Type B pancreatic cell (in vitro differentiated cells): ENCODE measurements around the gene CEP350. TPM values are rescaled to one million over a fixed set of nuclear protein-coding genes. Genes with fewer than 3 reads are reported as not detected.
A peak's percentile ranks its signal among the peaks of the same experiment; 100 is the strongest.

Experiments used
- DNase-seq: peaks from one replicate; pipeline ENCODE4 v3.0.0; 2021; ENCODE audit warnings: mixed read lengths; ENCODE audit not compliant: unreplicated experiment; ENCODE audit errors: extremely low spot score
- H3K27ac Mint-ChIP-seq: 2 replicates; pipeline ENCODE4 v1.8.0; 2021; ENCODE audit warnings: mild to moderate bottlenecking, mixed read lengths
- H3K27me3 Mint-ChIP-seq: 2 replicates; pipeline ENCODE4 v1.8.0; 2021; ENCODE audit warnings: mixed read lengths
- H3K36me3 Mint-ChIP-seq: 2 replicates; pipeline ENCODE4 v1.8.0; 2021; ENCODE audit warnings: mixed read lengths
- H3K4me1 Mint-ChIP-seq: one replicate; pipeline ENCODE4 v1.8.0; 2021; ENCODE audit warnings: mixed read lengths; ENCODE audit not compliant: unreplicated experiment
- H3K4me3 Mint-ChIP-seq: 2 replicates; pipeline ENCODE4 v1.8.0; 2021; ENCODE audit warnings: mild to moderate bottlenecking, mixed read lengths
- H3K9me3 Mint-ChIP-seq: 2 replicates; pipeline ENCODE4 v1.8.0; 2021; ENCODE audit warnings: mixed read lengths
- CTCF ChIP-seq: fragments of 200-600 bp; sonication (generic); conservative IDR thresholded peaks from 2 replicates; pipeline ENCODE4 v1.5.0; 2021; ENCODE audit warnings: antibody characterized with exemption, mild to moderate bottlenecking
- total RNA-seq: library from RNA; stranded (reverse); gene quantifications from 2 replicates; pipeline ENCODE4 v1.2.1, GENCODE V29; 2021; ENCODE audit warnings: low replicate concordance

CEP350 gene
- total RNA-seq, 1 donor from 2014 or later = 41.5 TPM

DNA sequence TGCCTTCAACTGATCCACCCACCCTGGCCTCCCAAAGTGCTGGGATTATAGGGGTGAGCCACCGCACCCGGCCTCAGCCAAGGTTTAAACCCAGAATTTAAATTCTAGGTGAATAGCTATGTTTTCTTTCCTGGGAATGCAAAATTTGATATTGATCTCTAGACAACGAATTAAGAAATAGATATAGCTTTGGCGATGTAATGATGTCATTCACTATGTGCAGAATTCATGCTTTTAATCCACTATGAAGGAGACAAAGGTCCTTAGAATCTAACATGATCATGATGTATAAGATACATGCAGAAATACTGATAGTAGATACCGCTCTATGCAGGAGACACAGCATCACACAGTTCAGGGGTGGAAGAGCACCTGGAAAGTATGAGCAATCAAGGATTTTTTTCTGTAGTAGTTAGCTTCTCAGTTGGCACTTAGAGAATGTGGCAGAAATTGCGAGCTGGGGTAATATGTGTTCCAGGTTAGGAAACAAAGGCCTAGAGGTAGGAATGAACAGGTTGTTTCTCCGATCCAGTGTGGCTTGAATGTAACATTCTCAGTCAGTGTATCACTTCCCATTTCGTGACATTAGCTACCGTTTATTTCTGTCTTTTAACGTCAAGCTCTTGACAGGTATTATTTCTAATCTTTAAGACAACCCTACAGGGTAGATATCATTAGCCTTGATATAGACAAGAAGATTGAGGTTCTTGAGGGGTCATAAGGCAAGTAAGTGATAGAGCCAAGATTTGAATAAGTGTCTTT lies 3.0 kb upstream of the CEP350 start:
- no peaks in the 10 kb centered on the region for H3K36me3 Mint-ChIP-seq
- no peaks in the 10 kb centered on the region for H3K27me3 Mint-ChIP-seq
- H3K4me1 Mint-ChIP-seq = peaks cover 6% of the 10 kb centered on the region
- H3K4me3 Mint-ChIP-seq = peak overlapping the region; percentile 31
- TF ChIP-seq CTCF = no peak
- no peak for DNase-seq
- H3K9me3 Mint-ChIP-seq = no peaks in the 10 kb centered on the region
- no peak overlapping the region for H3K27ac Mint-ChIP-seq

- no peak for TF ChIP-seq CTCF
- peaks cover 6% of the 10 kb centered on the region for H3K4me1 Mint-ChIP-seq
Observed at GRCh38 chr1:179952186-179952585, 2.4 kb upstream of the CEP350 start.

DNA sequence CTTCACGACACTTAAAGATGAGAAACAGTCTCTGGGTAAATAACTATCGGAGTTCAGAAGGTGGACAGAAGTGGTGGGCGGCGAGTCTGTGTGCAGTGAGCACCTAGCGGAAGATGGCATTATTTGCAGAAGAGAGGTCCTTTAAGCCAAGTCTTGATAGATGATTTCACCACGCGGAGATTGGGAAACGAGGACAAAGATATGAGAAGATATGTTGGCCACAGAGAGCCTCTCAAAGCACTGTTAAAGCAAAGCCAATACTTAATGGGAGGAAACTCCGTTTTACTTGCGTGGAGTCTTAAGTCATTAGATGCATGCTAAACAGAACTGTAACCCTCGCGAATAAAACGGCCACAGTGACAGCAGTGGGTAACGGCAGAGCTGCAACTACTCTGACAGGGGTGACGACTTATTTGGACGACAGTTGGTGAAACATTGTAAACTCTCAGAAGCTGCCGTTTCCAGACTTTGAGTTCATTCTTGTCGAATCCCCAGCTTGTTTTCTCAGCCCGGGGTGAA lies 577 bp upstream of the CEP350 start:
- Mint-ChIP-seq H3K4me3 (peak overlapping the region; percentile 90), H3K27ac (peak overlapping the region; percentile 87), H3K9me3 (no peaks in the 10 kb centered on the region), H3K27me3 (no peaks in the 10 kb centered on the region), H3K36me3 (no peaks in the 10 kb centered on the region), H3K4me1 (peaks cover 6% of the 10 kb centered on the region)
- peak; percentile 62 for TF ChIP-seq CTCF
- no peak for DNase-seq

More at GRCh38 chr1:179952186-179952585, 2.4 kb upstream of the CEP350 start:
- no peaks in the 10 kb centered on the region for H3K36me3 Mint-ChIP-seq
- H3K4me3 Mint-ChIP-seq = peak overlapping the region; percentile 31
- no peaks in the 10 kb centered on the region for H3K27me3 Mint-ChIP-seq
- H3K27ac Mint-ChIP-seq = no peak overlapping the region
- no peak for DNase-seq
- no peaks in the 10 kb centered on the region for H3K9me3 Mint-ChIP-seq

DNA sequence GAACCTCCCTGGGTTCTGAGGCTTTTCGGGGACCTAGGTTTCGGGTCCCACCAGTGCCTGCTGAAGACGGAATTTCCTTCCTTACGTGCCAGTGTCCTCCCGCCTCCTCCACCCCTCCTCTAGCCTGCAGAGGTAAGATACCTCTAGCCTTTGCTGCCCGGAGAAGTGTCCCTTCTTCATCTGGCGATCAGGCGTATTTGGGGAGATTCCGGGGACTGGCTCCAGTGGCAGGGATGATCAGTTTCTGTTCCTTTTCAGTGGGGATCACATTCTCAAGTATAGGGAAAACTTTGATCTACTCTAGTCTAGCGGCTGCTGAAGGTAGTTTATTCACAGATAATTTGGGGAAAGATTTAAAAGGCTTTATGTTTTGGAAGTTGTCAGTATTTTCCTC lies 674 bp downstream of the CEP350 start:
- peak; percentile 24 for TF ChIP-seq CTCF
- H3K27me3 Mint-ChIP-seq = no peaks in the 10 kb centered on the region
- DNase-seq = no peak
- peak overlapping the region; percentile 90 for H3K4me3 Mint-ChIP-seq
- peaks cover 6% of the 10 kb centered on the region for H3K4me1 Mint-ChIP-seq
- no peaks in the 10 kb centered on the region for H3K36me3 Mint-ChIP-seq
- H3K27ac Mint-ChIP-seq = peak overlapping the region; percentile 90
- H3K9me3 Mint-ChIP-seq = no peaks in the 10 kb centered on the region

DNA sequence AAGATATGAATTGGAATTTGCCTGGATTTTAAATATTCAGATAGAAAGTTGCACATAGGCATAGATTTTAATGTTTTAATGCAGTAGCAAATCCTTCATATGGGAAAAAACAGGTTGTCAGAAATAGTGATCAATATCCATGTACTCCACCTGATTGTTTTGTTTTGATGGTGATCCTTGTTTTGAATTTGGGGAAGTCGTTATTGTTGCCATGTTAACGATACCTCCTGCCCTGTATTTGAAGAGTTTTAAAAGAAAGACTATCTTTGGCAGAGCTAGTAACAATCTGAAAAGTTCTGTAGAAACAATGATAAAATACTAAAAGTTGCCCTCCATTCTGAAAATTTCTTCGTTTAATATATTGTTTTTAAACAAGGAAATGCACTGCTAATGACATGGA lies 1.1 kb downstream of the CEP350 start:
- peak overlapping the region; percentile 90 for H3K27ac Mint-ChIP-seq
- H3K4me3 Mint-ChIP-seq = peak overlapping the region; percentile 90
- H3K4me1 Mint-ChIP-seq = peaks cover 6% of the 10 kb centered on the region
- no peak for TF ChIP-seq CTCF
- no peak for DNase-seq
- no peaks in the 10 kb centered on the region for H3K9me3 Mint-ChIP-seq
- no peaks in the 10 kb centered on the region for H3K36me3 Mint-ChIP-seq
- no peaks in the 10 kb centered on the region for H3K27me3 Mint-ChIP-seq
